Vagina (tissue), 2 donors: Measurements from ENCODE around the gene ARRDC4.

Experiments used
- CTCF ChIP-seq, 3 experiments: fragments of 450-650 bp in 2 of 3; fragments of 200-600 bp in 1 of 3; sonication (generic) in 1 of 3; IDR thresholded peaks; one replicate each; pipeline ENCODE4 v1.5.1; 2017 to 2019; ENCODE audit warnings: antibody characterized with exemption in 3 of 3, mild to moderate bottlenecking in 2 of 3, moderate library complexity in 2 of 3
- POLR2A ChIP-seq, 2 donors: fragments of 450-650 bp; IDR thresholded peaks; one replicate each; pipeline ENCODE4 v1.6.1; 2017; ENCODE audit warnings: antibody characterized with exemption in 2 of 2, mild to moderate bottlenecking in 2 of 2, moderate library complexity in 2 of 2
- POLR2AphosphoS5 ChIP-seq, 2 donors: sonication (generic); formaldehyde crosslinking; IDR thresholded peaks; one replicate each; pipeline ENCODE4 v1.9.0; 2017; ENCODE audit warnings: antibody characterized with exemption in 2 of 2, mild to moderate bottlenecking in 2 of 2, low read depth in 1 of 2; ENCODE audit not compliant: insufficient read depth in 1 of 2

GRCh38 chr15:97931314-97931713, 29.2 kb upstream of the ARRDC4 start:
- TF ChIP-seq CTCF (IDR thresholded peaks at IDR 0.05), result no peak
- no peak for TF ChIP-seq POLR2A (IDR thresholded peaks at IDR 0.05)
- no peak for TF ChIP-seq POLR2AphosphoS5 (IDR thresholded peaks at IDR 0.05; ENCODE audit: insufficient read depth in 1 of 2, low read depth in 1 of 2)
